Osteocyte (in vitro differentiated cells): Measurements from ENCODE around the gene VARS2. TPM values are rescaled to one million over a fixed set of nuclear protein-coding genes. Genes with fewer than 3 reads are reported as not detected.

Source experiments
- DNase-seq: peaks from one replicate; pipeline ENCODE4 v3.0.0; 2021; ENCODE audit warnings: mixed read lengths; ENCODE audit not compliant: unreplicated experiment; ENCODE audit errors: extremely low spot score
- H3K27ac Mint-ChIP-seq: one replicate; pipeline ENCODE4 v1.8.0; 2021; ENCODE audit warnings: mild to moderate bottlenecking, mixed read lengths; ENCODE audit not compliant: unreplicated experiment
- H3K27me3 Mint-ChIP-seq: one replicate; pipeline ENCODE4 v1.8.0; 2021; ENCODE audit warnings: mixed read lengths; ENCODE audit not compliant: unreplicated experiment
- H3K36me3 Mint-ChIP-seq: one replicate; pipeline ENCODE4 v1.8.0; 2021; ENCODE audit warnings: mixed read lengths; ENCODE audit not compliant: unreplicated experiment
- H3K4me1 Mint-ChIP-seq: one replicate; pipeline ENCODE4 v1.8.0; 2021; ENCODE audit warnings: mixed read lengths; ENCODE audit not compliant: unreplicated experiment
- H3K4me3 Mint-ChIP-seq: one replicate; pipeline ENCODE4 v1.8.0; 2021; ENCODE audit warnings: mild to moderate bottlenecking, moderate library complexity, mixed read lengths; ENCODE audit not compliant: unreplicated experiment
- H3K9me3 Mint-ChIP-seq: one replicate; pipeline ENCODE4 v1.8.0; 2021; ENCODE audit warnings: mixed read lengths; ENCODE audit not compliant: unreplicated experiment
- total RNA-seq: library from RNA; stranded (reverse); gene quantifications from 2 replicates; pipeline ENCODE4 v1.2.1, GENCODE V29; 2021
- TF ChIP-seq, protein P1 (sequence below): fragments of 200-600 bp; sonication (generic); IDR thresholded peaks from 2 replicates; pipeline ENCODE4 v1.5.0; 2021; ENCODE audit warnings: antibody characterized with exemption, mild to moderate bottlenecking, moderate library complexity

Gene VARS2
- total RNA-seq, 1 donor from 2014 or later: 46.4 TPM

GRCh38 chr6:30885999-30886896, 27.8 kb upstream of the VARS2 start:
- H3K4me1 Mint-ChIP-seq: peaks cover 78% of the 10 kb centered on the region
- no peaks in the 10 kb centered on the region for H3K9me3 Mint-ChIP-seq
- no peak for DNase-seq
- H3K36me3 Mint-ChIP-seq: peaks cover 17% of the 10 kb centered on the region
- no peaks in the 10 kb centered on the region for H3K27me3 Mint-ChIP-seq
- TF ChIP-seq, protein P1, sequence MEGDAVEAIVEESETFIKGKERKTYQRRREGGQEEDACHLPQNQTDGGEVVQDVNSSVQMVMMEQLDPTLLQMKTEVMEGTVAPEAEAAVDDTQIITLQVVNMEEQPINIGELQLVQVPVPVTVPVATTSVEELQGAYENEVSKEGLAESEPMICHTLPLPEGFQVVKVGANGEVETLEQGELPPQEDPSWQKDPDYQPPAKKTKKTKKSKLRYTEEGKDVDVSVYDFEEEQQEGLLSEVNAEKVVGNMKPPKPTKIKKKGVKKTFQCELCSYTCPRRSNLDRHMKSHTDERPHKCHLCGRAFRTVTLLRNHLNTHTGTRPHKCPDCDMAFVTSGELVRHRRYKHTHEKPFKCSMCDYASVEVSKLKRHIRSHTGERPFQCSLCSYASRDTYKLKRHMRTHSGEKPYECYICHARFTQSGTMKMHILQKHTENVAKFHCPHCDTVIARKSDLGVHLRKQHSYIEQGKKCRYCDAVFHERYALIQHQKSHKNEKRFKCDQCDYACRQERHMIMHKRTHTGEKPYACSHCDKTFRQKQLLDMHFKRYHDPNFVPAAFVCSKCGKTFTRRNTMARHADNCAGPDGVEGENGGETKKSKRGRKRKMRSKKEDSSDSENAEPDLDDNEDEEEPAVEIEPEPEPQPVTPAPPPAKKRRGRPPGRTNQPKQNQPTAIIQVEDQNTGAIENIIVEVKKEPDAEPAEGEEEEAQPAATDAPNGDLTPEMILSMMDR: no peak
- peak overlapping the region; percentile 84 for H3K4me3 Mint-ChIP-seq
- H3K27ac Mint-ChIP-seq: peak overlapping the region; percentile 94

DNA sequence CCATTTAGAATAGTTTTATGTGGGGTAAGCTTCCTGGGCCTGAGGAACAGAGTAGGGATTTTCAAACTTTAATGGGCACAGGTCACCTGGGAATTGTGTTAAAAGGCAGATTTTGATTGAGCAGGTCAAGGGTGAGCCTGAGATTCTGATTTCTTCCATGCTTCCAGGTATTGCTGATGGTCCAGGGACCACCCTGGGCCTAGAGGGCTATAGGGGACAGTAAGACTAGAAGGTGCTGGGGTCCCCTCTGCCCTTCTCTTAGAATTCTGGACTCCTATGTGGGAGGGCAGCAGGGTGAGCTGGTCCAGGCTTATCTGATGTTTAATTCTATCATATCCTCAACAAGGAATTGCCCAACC, 27.2 kb upstream of the VARS2 start:
- Mint-ChIP-seq H3K36me3 (peaks cover 21% of the 10 kb centered on the region), H3K4me3 (peak overlapping the region; percentile 84), H3K27me3 (no peaks in the 10 kb centered on the region), H3K27ac (peak overlapping the region; percentile 94), H3K4me1 (peaks cover 72% of the 10 kb centered on the region), H3K9me3 (no peaks in the 10 kb centered on the region)
- TF ChIP-seq, protein P1: no peak
- DNase-seq: no peak

DNA sequence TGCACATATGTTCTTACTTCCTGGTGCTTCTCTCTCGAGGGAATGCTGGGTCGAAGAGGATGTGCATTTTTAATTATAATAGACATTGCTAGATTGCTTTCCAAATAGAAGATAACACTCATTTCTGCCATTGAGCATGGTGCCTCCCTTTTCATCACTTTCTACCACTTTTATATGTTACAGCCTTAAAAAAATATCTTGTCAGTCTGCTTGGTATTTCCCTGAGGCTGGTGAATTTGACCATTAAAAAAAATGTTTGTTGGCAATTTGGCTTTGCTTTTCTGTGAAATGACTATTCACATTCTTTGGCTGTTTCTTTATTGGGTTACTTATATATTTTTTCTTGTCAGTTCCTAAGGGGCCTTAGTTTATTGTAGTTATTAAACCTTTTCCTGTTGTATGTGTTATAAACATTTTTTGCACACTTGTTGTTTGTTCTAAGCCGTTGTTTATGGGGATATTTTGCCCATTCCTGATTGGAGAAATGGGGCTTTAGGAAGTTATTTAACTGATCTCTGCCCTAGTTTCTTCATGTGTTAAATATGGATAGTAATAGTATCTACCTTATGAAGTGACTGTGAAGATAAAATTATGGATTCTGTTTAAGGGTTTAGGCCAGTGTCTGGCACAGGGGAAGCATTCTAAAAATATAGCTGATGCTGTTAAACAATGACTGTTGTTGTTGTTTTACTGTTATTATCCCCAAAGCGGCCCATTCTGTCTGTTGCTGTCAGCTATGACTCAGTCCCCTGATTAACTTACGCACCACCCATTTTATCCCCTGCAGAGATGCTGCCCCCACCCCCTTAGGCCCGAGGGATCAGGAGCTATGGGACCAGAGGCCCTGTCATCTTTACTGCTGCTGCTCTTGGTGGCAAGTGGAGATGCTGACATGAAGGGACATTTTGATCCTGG, 25.9 kb upstream of the VARS2 start:
- Mint-ChIP-seq H3K36me3 (peaks cover 29% of the 10 kb centered on the region), H3K27ac (peak overlapping the region; percentile 94), H3K4me3 (peak overlapping the region; percentile 10), H3K9me3 (no peaks in the 10 kb centered on the region), H3K27me3 (no peaks in the 10 kb centered on the region), H3K4me1 (peaks cover 60% of the 10 kb centered on the region)
- TF ChIP-seq, protein P1: no peak
- DNase-seq: no peak

DNA sequence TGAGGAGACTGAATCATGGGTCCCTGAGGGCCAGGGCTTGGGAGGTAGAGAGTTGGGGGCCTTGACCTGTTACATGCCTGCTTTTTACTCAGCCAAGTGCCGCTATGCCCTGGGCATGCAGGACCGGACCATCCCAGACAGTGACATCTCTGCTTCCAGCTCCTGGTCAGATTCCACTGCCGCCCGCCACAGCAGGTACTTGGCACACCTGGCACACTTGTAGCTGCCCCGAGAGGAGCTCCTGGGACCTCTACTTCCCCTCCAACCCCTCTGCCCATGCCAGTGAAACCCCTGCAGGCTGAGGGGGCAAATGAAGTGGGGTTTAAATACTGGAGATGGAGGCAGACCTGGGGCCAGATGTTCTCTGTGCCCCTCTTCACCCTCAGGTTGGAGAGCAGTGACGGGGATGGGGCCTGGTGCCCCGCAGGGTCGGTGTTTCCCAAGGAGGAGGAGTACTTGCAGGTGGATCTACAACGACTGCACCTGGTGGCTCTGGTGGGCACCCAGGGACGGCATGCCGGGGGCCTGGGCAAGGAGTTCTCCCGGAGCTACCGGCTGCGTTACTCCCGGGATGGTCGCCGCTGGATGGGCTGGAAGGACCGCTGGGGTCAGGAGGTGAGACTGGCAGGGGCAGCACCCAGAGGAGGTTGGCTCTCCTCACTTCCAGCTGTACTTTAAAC, 25.1 kb upstream of the VARS2 start:
- Mint-ChIP-seq H3K27ac (peak overlapping the region; percentile 94), H3K9me3 (no peaks in the 10 kb centered on the region), H3K4me3 (no peak overlapping the region), H3K4me1 (peaks cover 53% of the 10 kb centered on the region), H3K36me3 (peaks cover 29% of the 10 kb centered on the region), H3K27me3 (no peaks in the 10 kb centered on the region)
- TF ChIP-seq, protein P1: no peak
- no peak for DNase-seq
